ENCODE results near the gene C2orf42. TPM values are rescaled to one million over a fixed set of nuclear protein-coding genes. Genes with fewer than 3 reads are reported as not detected.
"Not testable (repeated sequence)": the region's sequence is repeated elsewhere in the genome, so short reads cannot be mapped to it uniquely, and the experiment has no call there.

The C2orf42 gene
- total RNA-seq, 1 experiment from 2014 or later = 15.3 TPM

DNA sequence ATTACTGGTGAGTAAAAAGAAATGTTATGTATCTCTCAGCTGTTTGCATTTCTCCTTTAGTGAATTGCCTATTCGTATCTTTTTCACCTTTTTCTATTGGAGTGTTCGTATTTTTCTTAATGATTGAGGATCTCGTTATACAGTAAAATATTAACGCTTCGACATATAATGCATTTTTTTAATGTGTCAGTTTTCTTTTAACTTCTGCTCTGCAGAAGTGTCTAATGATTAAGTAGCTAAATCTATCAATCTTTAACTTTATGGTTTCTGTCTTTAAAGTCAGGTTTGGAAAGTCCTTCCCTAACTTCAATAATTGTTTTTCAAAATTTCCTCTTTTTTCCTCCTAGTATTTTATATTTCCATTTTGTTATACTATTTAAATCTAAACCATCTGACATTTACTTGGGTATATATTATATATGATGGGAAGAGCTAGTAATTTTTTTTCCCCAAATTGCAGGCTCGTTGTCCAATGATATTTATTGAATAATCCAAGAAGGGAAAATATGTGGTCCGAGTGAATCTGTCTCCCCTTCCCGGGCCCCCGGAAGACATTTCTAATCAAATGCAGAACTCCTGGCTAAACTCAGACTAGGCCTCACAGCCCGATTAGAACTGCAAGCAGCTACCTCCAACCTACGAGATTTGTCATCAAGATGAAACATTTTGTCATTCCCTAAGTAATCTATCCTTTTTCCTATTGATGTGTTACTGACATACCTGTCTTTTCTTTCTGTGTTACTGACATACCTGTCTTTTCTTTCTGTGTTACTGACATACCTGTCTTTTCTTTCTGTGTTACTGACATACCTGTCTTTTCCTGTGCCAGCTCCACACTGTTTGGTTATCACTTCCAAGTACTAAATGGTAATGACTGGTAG lies 86.3 kb downstream of the C2orf42 start:
- peak; percentile 72 for DNase-seq (ENCODE audit: low read depth)

- no peak for DNase-seq (ENCODE audit: low read depth)
Measured at GRCh38 chr2:70103531-70104061, 87.2 kb downstream of the C2orf42 start.

GRCh38 chr2:70102323-70102905 lies 88.4 kb downstream of the C2orf42 start:
- DNase-seq (ENCODE audit: low read depth) = not testable (repeated sequence)

DNA sequence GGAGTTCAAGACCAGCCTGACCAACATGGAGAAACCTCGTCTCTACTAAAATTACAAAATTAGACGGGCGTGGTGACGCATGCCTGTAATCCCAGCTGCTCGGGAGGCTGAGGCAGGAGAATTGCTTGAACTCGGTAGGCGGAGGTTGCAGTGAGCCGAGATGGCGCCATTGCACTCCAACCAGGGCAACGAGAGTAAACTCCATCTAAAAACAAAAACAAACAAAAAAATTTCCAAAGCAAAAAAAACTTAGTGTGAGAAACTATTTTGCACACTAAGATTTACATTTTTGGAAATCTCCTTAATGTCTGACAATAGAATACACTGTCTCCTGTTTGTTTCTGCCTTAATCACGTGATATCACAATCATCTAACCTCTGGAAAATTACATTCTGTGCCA lies 89.1 kb downstream of the C2orf42 start:
- DNase-seq (ENCODE audit: low read depth) = not testable (repeated sequence)

- no peak for DNase-seq (ENCODE audit: low read depth)
Measured at GRCh38 chr2:70101174-70101573, 89.6 kb downstream of the C2orf42 start.

Other genes with a start within 250 kb of the C2orf42 start
- 0.12 and 0.68 TPM in 2 replicates for gene ASPRV1, start 229.4 kb downstream of the C2orf42 start, total RNA-seq (2014; rRNA removed; shearing (Covaris generic))
- 46.0 and 46.7 TPM in 2 replicates for gene PCBP1, start 103.5 kb downstream of the C2orf42 start, total RNA-seq (2014; rRNA removed; shearing (Covaris generic))
- 89.6 and 116 TPM in 2 replicates for gene TIA1, start 57.6 kb upstream of the C2orf42 start, total RNA-seq (2014; rRNA removed; shearing (Covaris generic))
- 32.9 and 33.9 TPM in 2 replicates for gene PCYOX1, start 67.1 kb upstream of the C2orf42 start, total RNA-seq (2014; rRNA removed; shearing (Covaris generic))
- 447 and 542 TPM in 2 replicates for gene SNRPG, start 102.7 kb upstream of the C2orf42 start, total RNA-seq (2014; rRNA removed; shearing (Covaris generic))
- 45.0 and 50.1 TPM in 2 replicates for gene FAM136A, start 111.0 kb upstream of the C2orf42 start, total RNA-seq (2014; rRNA removed; shearing (Covaris generic))